Endothelial cell of umbilical vein (primary cell): Measurements from ENCODE around the gene PITPNM2.

Experiments used
- CTCF ChIP-seq, 2 donors: IDR thresholded peaks; 1 replicate in 1 of 2; 2 replicates in 1 of 2; pipeline ENCODE4 v1.5.1; 2011; ENCODE audit warnings: low read length in 2 of 2, mild to moderate bottlenecking in 2 of 2, moderate library complexity in 2 of 2, control low read depth in 1 of 2, inconsistent platforms in 1 of 2, low read depth in 1 of 2; ENCODE audit not compliant: insufficient read depth in 1 of 2; ENCODE audit errors: extremely low read depth in 1 of 2
- EZH2 ChIP-seq: IDR thresholded peaks from 2 replicates; pipeline ENCODE4 v1.6.1; 2012; ENCODE audit warnings: borderline replicate concordance, low read depth, mild to moderate bottlenecking, moderate library complexity, low read length, inconsistent platforms; ENCODE audit not compliant: severe bottlenecking
- POLR2A ChIP-seq: IDR thresholded peaks from 2 replicates; pipeline ENCODE4 v1.6.1; 2012; ENCODE audit warnings: low read depth, mild to moderate bottlenecking, control low read depth, low read length
- POLR2AphosphoS5 ChIP-seq: IDR thresholded peaks from 2 replicates; pipeline ENCODE4 v1.6.1; 2012; ENCODE audit warnings: low read depth, mild to moderate bottlenecking, control low read depth, low read length, moderate library complexity; ENCODE audit not compliant: insufficient read depth

GRCh38 chr12:123164710-123165261 is 13.9 kb upstream of the PITPNM2 start:
- TF ChIP-seq CTCF (IDR thresholded peaks at IDR 0.05; ENCODE audit: extremely low read depth in 1 of 2, insufficient read depth in 1 of 2, low read depth in 1 of 2, low read length in 2 of 2) = no peak
- no peak for TF ChIP-seq POLR2AphosphoS5
- no peak for TF ChIP-seq POLR2A
- no peak for TF ChIP-seq EZH2
